HG03439 (cell line): Measurements from ENCODE around the gene ANO2.

Source experiments
- ATAC-seq: cut with Tn5 transposase; IDR thresholded peaks from one replicate; pipeline ENCODE4 v1.9.1; 2021; ENCODE audit warnings: mild to moderate bottlenecking, moderate library complexity; ENCODE audit not compliant: unreplicated experiment

The ANO2 gene

DNA sequence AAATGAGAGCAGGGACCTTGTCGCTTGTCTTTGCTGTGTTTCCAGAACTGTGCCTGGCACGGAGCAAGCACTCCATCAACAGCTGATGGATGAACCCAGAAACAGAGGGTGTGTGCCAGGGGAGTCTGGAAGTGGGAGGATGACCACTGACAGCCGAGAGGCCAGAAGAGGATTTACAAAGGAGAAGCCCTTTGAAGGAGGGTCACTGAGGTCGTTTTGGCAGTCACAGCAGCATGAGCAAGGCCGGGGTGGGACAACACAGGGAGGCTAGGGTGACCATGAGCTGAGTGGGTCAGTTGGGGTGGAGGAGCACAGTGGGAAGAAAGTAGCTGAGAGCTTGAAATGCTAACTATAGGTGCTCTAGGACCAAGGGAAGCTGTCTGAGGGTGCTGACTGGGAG lies 313.6 kb downstream of the ANO2 start:
- ATAC-seq: no peak

DNA sequence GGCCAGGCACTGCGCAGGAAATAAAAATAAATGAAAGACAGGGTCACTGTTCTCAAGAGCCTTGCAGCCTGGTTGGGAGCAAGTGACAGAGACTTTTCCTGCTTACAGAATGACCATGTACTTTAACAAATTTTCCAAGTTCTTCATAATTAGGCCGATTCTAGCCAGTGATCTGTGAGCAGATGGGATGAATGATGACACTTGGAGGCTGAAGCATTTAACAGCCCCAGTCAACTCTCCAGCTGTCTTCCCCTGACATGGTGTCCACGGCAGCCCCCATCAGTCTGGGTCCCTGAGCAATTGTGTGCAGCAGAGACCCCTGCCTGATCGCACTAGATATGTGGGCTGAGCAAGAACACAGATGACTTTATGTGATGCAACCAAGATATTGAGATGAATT lies 314.3 kb downstream of the ANO2 start:
- ATAC-seq: no peak

DNA sequence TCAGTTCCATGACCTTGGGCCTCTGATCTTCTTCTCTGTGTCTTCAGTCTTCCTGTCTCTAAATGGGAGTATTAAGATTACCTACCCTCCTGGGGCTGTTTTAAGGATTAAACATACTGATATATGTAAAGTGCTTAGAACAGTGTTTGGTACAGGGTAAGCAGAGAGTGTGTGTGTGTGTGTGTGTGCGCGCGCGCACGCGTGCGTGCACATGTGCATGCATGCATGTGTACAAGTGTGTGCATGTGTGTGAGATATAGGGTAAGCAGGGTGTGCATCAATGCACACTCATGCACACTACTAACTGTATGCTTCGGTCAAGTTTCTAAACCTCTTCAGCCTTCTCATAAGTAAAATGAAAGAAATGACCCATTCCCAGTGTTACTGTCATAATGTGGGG lies 316.6 kb downstream of the ANO2 start:
- ATAC-seq: no peak

DNA sequence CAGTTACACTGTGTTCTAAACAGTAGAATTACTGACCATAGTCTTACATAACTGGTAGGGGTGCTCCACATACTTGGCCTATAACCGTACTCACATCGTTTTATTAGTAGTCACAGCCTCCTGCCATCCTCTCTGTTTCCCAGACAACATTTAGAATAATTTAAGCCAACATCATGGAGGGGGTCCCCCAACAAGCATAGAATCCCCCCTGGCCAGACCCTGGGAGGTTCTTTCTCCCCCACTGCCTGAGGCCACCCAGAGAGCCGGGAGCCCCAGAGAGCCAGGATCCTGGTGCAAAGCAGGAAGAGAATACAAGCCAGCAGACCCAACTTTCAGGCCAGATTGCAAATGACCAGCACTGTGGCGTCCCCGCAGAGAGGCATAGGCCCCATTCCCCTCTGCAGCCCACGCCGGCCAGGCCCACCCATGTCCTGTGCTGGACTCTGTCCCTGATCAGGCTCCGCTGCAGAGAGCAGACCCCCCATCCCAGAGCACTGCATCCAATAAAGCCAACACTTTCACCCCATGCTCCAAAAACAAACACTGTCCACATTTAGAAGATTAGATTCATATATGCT lies 317.9 kb downstream of the ANO2 start:
- no peak for ATAC-seq

DNA sequence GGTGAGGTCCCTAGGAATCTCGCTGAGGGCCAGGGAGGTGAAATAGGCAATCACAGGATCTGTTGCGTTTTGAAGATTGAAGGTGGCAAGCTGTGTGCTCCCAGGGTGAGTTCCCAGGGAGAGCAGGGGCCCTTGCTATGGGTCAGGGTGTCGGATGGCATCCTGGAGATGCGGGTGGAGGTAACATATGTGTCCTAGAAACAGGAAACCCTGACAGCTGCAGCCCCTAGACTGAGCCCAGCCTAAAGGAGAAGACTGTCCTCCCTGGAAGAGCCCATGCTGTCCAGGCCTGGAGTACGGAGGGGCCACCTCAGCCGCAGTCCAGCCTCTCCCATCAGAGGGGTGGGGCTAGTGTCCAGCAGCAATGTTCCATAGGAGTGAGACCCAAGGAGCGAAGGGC lies 318.9 kb downstream of the ANO2 start:
- no peak for ATAC-seq

DNA sequence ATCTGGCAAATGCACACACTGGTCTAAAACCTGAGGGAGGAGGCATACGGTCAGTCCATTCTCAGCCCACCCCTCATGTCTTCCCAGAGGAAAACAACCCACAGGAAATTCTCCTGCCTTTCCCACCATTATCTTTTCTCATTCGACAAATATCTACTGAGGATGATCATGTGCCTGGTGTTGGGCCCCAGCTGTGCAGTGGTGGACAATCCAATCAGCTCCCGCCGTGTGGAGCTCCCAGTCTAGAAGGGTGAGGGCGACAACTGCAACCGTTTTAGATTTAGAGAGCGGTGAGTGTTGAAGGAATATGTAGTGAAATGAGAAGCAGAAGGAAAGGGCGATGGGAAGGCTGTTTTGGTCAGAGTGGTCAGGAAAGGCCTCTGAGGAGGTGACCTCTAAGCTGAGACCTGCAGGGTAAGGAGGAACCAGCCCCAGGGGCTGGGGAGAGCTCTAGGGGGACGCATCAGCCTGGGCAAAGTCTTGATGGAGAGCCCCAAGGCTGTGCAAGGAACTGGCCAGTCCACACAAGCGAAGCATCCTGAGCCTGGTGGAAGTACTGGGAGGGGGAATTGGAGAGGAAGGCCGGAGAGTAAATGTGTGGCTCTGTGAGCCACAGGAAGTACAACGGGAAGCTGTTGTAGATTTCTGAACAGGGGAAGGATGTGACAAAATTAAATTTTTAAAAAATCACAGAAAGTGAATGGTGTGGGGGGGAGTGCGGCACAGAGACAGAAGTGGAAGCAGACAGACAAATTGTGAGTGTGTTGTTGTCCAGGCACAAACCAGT lies 320.4 kb downstream of the ANO2 start:
- no peak for ATAC-seq

DNA sequence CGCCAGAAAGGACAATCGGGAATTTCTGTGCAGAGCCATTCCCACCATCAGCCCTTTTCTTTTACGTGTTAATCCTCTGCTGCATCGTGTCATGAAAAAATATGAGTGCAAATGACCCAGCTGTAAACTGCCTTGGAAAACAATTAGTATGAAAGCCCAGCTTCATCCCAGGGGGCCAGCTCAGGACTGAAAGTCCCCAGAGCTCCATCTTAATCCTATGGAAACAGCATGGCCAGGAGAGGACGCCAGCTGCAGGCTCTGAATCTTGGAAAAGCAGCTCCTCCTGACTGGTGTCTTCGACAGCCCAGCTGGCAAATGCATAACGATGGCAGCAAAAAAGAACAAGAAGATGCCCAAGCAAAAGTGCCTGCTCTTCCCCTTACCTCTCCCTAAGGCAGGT lies 321.6 kb downstream of the ANO2 start:
- no peak for ATAC-seq

DNA sequence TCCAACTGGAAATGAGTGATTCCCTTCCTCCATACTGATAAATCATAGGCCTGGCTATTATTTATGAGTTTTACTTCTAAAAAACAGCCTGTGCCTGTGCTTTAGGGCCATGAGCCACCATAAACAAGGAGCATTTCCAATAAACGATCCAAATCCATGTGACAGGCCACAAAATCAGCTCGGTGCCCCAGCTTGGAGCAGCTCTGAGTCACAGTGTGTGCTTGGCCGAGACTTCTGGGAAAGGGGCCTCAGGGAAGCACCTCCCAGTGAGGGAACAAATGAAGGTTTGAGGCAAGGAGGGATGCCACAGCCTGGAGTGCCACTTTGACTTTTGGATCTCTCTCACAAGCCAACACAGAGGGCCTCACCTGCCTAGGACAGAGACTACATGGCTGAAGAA lies 322.8 kb downstream of the ANO2 start:
- ATAC-seq: no peak

DNA sequence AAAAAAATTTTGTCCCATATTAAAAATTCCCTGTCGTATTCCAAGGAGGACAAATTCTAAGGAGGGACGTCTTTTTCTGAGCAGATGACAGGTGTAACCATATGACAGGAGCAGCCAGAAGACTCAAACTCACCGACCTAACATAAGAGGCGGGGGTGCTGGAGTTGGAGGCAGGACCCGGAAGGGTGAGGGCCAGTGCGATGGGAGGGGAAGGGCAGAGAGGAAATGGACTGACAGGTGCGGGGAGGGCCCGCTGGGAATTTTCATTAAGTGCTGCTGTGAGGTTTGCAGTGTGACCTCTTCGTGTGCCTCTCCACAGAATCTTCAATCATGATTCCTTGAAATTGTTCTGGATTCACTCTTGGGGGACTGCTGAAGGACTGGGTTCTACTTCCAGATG lies 323.7 kb downstream of the ANO2 start:
- no peak for ATAC-seq

DNA sequence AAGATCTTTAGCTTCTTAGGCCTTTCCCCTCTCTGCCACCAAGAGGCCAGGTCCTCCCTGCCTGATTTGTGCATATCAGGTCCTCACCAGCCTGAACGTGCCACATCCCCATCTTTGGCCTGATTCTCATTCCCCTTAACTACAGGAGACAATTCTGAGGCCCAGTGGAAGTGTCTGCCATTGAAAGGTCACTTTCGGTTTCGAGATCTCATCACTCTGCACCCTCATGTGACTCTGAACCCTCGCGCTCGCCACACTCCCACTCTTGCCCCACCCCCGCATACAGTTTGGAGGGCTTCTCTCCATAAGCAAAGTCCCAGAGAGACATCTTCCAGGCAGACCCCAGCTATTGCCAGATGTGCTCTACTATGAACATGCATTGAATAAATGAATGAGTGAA lies 324.2 kb downstream of the ANO2 start:
- no peak for ATAC-seq

DNA sequence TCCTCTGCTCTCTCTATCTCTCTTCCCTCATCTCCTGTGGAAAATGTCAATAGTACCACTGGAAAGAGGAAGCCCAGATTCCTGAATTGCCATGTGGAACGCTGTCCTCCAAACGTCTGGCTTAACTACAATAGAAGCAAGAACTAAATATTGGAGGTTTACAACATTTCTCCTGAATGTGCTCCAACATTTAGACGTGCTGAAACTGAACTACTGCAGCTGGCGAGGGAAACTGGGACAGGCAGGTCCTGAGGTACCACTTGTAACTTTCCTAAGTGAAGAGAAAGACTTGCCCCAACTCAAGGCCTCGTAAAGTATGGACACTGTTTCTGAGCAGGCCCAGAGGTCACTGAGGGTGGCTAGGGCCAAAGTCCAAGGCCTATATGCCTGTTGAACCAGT lies 325.4 kb downstream of the ANO2 start:
- ATAC-seq: no peak

DNA sequence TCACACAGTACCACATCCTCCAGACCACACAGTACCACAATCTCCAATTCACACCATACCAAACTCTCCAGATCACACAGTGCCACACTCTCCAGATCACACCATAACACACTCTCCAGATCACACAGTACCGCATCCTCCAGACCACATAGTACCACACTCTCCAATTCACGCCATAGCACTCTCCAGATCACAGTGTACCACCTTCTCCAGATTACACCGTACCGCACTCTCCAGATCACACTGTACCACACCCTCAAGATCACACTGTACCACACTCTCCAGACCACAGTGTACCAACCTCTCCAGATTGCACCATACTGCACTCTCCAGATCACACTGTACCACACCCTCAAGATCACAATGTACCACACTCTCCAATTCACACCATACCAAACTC lies 328.2 kb downstream of the ANO2 start:
- no peak for ATAC-seq

DNA sequence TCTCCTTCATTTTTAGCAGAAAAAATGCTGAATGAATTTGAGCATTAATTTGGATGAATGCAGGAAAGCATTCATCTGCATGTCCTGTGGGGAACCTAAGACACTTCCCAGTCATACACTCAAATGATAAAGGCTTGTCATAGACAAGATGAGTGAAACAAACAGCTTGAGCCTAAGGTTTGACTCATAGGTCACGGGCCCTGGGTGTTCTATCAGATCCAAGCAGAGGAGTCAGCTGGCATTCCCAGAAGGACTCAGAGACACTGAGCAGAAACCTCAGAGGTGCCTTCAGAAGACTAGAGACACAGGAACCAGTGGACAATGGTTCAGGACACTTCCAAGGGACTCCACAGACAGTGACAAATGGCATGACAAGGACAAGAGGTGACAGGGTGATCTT lies 329.3 kb downstream of the ANO2 start:
- ATAC-seq: no peak

DNA sequence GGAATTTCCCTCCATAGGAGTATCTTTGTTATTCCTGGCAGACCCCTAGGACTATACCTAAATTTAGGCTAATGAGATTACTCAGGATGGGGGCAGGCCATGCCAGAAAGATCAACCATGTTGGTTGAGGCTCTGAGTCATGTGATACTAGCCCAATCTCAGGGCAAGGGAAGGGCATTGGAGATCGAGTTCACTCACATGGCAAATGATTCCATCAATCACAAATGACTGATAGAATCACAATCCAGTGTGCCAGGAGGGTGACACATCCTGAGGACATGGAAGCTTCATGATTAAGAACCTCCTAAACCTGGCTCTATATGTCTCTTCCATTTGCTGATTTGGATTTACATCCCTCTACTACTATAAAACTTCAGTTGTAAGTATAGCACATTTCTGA lies 330.8 kb downstream of the ANO2 start:
- ATAC-seq: no peak

DNA sequence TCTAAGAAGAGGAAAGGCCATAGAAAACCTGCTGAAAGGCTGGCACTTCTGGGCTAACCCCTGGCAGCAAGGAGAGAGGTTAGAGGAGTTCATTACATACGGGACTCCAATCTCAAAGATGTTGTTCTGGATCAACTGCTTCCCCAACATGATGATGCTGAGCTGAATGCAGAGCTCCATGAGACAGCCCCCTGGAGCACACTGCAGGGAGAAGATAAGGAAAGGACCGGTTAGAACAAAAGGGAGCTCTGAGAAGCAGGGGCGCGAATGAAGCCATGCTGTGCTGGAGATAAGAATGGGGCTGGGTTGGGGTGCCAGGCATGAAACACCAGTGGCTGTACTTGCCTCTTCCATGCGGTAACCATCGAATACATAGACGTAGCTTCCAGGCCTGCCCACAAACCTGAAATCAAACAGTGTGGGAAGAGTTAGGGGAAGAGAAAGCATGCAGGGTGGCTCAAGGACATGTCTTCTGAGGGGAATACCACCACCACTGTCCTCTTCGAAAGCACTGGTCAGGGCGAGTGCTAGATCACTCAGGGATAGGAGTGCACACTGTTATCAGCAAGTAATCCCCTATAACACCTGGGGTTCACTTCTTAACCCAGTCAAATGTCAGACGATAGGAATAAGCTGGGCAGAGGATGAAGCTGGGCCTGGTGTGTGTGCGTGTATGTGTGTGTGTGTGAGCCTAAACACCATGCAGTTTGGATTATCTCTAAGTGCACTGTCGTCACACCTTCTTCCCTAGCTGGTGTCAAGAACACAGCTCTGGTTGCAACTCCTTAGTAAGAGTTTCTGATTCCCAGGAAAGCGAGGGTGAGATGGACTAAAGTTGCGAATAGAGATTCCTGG lies 332.3 kb downstream of the ANO2 start:
- ATAC-seq: no peak

DNA sequence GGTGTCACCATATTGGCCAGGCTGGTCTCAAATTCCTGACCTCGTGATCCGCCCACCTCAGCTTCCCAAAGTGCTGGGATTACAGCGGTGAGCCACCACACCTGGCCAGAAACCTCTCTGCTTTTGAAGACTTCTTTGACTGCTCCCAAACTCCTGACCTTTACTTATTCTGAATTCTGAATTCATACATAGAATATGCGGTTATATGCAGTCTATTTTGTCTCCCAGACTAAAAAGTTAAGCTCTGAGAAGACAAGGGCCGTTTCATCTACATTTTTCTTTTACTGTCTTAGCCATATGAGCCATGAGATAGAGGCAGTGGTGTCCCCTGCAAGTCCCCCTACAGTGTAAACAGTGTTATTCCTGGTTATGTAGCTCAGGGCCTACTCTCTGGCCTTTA lies 333.9 kb downstream of the ANO2 start:
- no peak for ATAC-seq

DNA sequence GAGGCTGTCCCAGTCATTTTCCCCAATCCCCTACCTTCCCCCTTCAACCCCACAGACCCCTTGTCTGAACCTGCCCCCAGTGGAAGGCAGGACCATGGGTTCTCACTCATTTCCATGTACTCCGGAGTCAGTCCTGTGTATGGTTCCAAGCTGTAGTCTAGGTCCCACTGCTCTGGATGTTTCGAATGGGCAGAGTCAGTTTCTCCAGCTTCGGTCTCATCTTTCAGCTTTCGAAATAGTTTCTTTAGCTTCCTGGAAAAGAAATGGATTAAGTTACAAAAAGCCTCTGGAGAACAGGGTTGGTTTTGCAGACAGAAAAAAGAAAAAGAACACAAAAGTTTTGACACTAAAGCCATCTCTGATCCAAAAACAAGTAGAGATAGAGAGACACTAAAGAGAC lies 345.7 kb downstream of the ANO2 start:
- no peak for ATAC-seq

DNA sequence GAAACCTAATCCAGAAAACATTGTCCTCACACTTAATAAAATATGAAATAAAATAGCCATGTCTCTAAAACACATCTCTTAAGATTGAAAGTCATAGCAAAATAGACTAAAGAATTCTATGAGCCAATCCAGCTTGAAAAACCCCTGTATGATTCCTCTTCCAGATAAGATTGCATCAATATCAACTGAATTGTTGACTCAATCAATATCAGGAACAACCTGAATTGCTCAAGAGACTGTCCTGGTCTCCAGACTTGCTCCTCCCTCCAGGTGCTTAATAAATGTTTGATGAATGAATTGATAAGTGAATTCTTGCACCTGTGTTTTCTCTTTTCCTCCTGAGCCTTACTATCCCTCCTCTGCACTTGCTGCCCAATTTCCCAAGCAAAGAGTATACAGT lies 351.1 kb downstream of the ANO2 start:
- ATAC-seq: no peak

DNA sequence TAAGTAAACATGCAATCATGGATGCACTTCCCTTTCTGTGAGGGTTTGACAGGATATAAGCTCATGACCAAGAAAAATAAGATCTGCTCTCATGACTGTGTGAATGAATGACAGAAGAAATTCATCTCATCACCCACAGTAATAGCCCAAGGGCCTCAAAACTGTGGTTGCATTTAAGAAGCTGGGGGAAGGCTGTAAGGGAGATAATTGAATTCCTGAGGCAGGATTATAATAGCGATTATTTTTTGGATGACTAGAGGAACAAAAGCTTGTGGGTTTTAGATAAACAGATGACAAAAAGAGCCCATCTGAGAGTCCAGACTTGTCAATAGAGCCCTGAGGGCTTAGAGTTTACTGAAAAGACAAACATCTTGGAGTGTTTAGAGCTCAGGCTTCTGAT lies 352.0 kb downstream of the ANO2 start:
- ATAC-seq: no peak

DNA sequence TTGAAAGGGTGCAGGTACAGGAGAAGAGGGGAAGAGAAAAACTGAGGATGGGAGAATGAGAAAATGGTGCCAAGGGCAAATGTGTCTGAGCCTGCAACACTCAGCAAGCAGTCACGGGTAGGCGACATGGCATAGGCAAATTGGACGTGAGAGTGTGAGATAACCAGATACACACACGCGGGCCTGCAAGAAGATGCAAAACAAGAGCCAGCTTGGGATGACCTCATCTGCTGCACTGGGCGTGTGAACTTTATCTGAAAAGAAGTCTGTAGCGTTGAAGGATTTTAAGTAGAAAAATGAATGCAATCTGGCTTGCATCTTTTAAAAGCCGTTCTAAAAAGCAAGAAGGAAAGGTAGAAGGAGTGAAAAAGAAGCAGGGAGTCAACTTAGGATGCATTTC lies 352.7 kb downstream of the ANO2 start:
- no peak for ATAC-seq

DNA sequence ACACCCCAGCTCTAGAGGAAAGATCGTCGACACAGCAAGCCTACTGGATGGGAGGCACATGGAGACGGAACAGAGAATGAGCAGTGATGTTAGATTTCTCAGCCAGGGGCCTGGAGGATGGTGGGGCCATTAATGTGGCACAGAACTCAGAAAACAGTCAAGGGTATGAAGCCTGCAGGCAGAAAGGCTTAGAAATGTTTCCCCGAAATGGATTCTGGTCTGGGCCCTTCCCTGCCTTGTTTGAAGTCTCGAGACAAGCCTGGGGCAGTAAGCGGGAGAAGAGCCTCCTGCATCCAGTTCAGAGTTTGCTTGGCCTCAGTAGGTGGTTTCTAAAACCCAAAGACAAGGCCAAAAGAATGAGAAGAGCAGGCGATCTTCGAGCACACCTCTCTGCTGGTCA lies 354.7 kb downstream of the ANO2 start:
- ATAC-seq: no peak

DNA sequence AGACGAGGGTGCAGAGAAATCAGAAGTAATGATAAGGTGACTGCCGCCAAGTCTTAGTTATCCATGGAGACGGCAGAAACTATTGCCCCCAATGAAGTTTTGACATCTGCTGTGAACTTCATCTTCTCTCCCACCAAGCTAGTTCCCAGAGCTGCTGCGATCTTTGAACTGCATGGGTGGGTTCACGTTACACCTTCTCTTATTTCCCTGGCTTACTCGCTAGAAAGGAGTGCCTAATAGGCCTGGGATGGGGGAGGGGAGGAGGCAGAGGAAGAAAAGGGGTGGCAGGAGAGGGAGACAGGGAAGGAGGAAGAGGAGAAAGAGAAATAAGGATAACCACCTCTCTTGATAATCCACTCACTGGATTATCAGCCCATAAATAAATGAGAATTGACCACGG lies 356.0 kb downstream of the ANO2 start:
- ATAC-seq: no peak
